Lung (tissue), 12 donors: Measurements from ENCODE around the gene SYVN1. TPM values are rescaled to one million over a fixed set of nuclear protein-coding genes. Genes with fewer than 3 reads are reported as not detected.
A peak's percentile ranks its signal among the peaks of the same experiment; 100 is the strongest.

Experiments used
- ATAC-seq: fragments of 200-7000 bp; cut with Tn5 transposase; one replicate; pipeline ENCODE4 v1.9.1; 2020; ENCODE audit warnings: moderate number of reproducible peaks; ENCODE audit not compliant: insufficient read depth, low FRiP score
- DNase-seq, 3 donors: peaks; one replicate each; pipeline ENCODE4 v3.0.0-alpha.2; 2013 to 2017
- H3K27ac ChIP-seq, 2 donors: one replicate each; pipeline ENCODE4 v1.5.1; 2013; ENCODE audit warnings: mild to moderate bottlenecking in 2 of 2, moderate library complexity in 2 of 2, control low read depth in 1 of 2, inconsistent platforms in 1 of 2, low read depth in 1 of 2, low read length in 1 of 2
- H3K27me3 ChIP-seq, 3 donors: one replicate each; pipeline ENCODE4 v1.5.1; 2013; ENCODE audit warnings: low read length in 2 of 3; ENCODE audit not compliant: control insufficient read depth in 3 of 3, insufficient read depth in 3 of 3
- H3K36me3 ChIP-seq, 4 donors: one replicate each; pipeline ENCODE4 v1.5.1; 2013; ENCODE audit warnings: low read length in 4 of 4, mild to moderate bottlenecking in 1 of 4, moderate library complexity in 1 of 4; ENCODE audit not compliant: control insufficient read depth in 4 of 4, insufficient read depth in 4 of 4
- H3K4me1 ChIP-seq, 5 donors: one replicate each; pipeline ENCODE4 v1.5.1; 2013; ENCODE audit warnings: low read length in 5 of 5, mild to moderate bottlenecking in 2 of 5, moderate library complexity in 1 of 5; ENCODE audit not compliant: control insufficient read depth in 5 of 5, insufficient read depth in 5 of 5
- H3K4me3 ChIP-seq: one replicate; pipeline ENCODE4 v1.5.1; 2013; ENCODE audit warnings: mild to moderate bottlenecking, control low read depth, moderate library complexity
- H3K9ac ChIP-seq, 2 donors: one replicate each; pipeline ENCODE4 v1.5.1; 2013; ENCODE audit warnings: low read length in 2 of 2, control low read depth in 1 of 2; ENCODE audit not compliant: insufficient read depth in 1 of 2
- H3K9me3 ChIP-seq, 4 donors: one replicate each; pipeline ENCODE4 v1.5.1; 2013; ENCODE audit warnings: low read length in 3 of 4, mild to moderate bottlenecking in 1 of 4, moderate library complexity in 1 of 4; ENCODE audit not compliant: control insufficient read depth in 4 of 4, insufficient read depth in 3 of 4
- CTCF ChIP-seq: IDR thresholded peaks from 2 replicates; pipeline ENCODE4 v1.5.1; 2012; ENCODE audit warnings: mild to moderate bottlenecking; ENCODE audit errors: control extremely low read depth, extremely low read depth
- WGBS, 2 donors: extraction: QIAGEN DNeasy Blood & Tissue Kit; methylation state at CpG; one replicate each; pipeline ENCODE4 v1.1.7; 2013; 5-methylcytosine and 5-hydroxymethylcytosine counted together
- polyA plus RNA-seq, 2 donors: library from polyadenylated mRNA; stranded (reverse); fragments of 200-250 nt; gene quantifications; one replicate each; pipeline ENCODE4 v1.2.1, GENCODE V29; 2013
- total RNA-seq, 2 donors: library from RNA; depleted of rRNA in 1 of 2; stranded (reverse); fragments of >200 nt in 1 of 2; gene quantifications; one replicate each; pipeline ENCODE4 v1.2.1, GENCODE V29; 2014 to 2021
- donor health status: control.
- donor health status: control.
- donor health status: Bipolar disorder and iron deficiency.
- donor health status: healthy.
- donor health status: DM: yes; HTN: yes; CAD: no.

SYVN1 gene
- total and polyA plus RNA-seq, 4 donors = 31.6 to 80.7 (median 37.6) TPM

GRCh38 chr11:65096926-65097325 lies 37.4 kb downstream of the SYVN1 start:
- Histone ChIP-seq H3K4me1 (peaks cover 0 to 10% (median 6%) of the 10 kb centered on the region in 5 donors), H3K27ac (peak overlapping the region; percentile 71 to 92), H3K9me3 (no peaks in the 10 kb centered on the region), H3K4me3 (peak overlapping the region; percentile 6), H3K27me3 (no peaks in the 10 kb centered on the region), H3K36me3 (peaks cover 0 to 3% (median 0%) of the 10 kb centered on the region in 4 donors), H3K9ac (peak overlapping the region in 1 of 2 donors; percentile 55)
- DNase-seq (no peak), ATAC-seq (peak; percentile 4)
- no peak for TF ChIP-seq CTCF
- 34 to 57% methylated on average over 8 of the region's 8 CpGs for WGBS, 2 donors

GRCh38 chr11:65095974-65096806 lies 38.1 kb downstream of the SYVN1 start, which contains the start of gene VPS51:
VPS51 (plus strand) TSS chr11:65096214; CDS start chr11:65096251, 37 bp downstream.
- DNase-seq (peak; percentile 88 to 96 (median 93)), ATAC-seq (peak; percentile 93)
- H3K4me1 ChIP-seq = peaks cover 0 to 10% (median 6%) of the 10 kb centered on the region in 5 donors
- H3K27ac ChIP-seq = peak within 1 kb of the TSS; percentile 87 to 92
- TF ChIP-seq CTCF = no peak
- H3K4me3 ChIP-seq = peak within 1 kb of the TSS; percentile 49
- no peaks in the 10 kb centered on the region for H3K9me3 ChIP-seq
- H3K27me3 ChIP-seq = no peaks in the 10 kb centered on the region
- 0 to 1% methylated on average over 45 to 52 of the region's 52 CpGs for WGBS, 2 donors
- H3K9ac ChIP-seq = peak within 1 kb of the TSS; percentile 39 to 63
- H3K36me3 ChIP-seq = peaks cover 0 to 3% (median 0%) of the 10 kb centered on the region in 4 donors

GRCh38 chr11:65095427-65095826 lies 38.9 kb downstream of the SYVN1 start:
- Histone ChIP-seq H3K27ac (no peak overlapping the region), H3K9ac (no peak overlapping the region), H3K4me1 (peaks cover 0 to 10% (median 6%) of the 10 kb centered on the region in 5 donors), H3K4me3 (no peak overlapping the region), H3K9me3 (no peaks in the 10 kb centered on the region), H3K36me3 (peaks cover 0 to 3% (median under 1%) of the 10 kb centered on the region in 4 donors), H3K27me3 (no peaks in the 10 kb centered on the region)
- WGBS, 2 donors = 80 to 85% methylated on average over 22 of the region's 22 CpGs
- no peak for TF ChIP-seq CTCF
- DNase-seq (no peak), ATAC-seq (no peak)
